ENCODE measurements around the gene DR1. TPM values are rescaled to one million over a fixed set of nuclear protein-coding genes. Genes with fewer than 3 reads are reported as not detected.
"Not testable (repeated sequence)": the region's sequence is repeated elsewhere in the genome, so short reads cannot be mapped to it uniquely, and the experiment has no call there.

The DR1 gene
- total and polyA plus RNA-seq, 2 of the 13 experiments (the other 11 are each of a cell fraction or from before 2014, with no cell fraction given): 17.8 to 42.3 TPM

DNA sequence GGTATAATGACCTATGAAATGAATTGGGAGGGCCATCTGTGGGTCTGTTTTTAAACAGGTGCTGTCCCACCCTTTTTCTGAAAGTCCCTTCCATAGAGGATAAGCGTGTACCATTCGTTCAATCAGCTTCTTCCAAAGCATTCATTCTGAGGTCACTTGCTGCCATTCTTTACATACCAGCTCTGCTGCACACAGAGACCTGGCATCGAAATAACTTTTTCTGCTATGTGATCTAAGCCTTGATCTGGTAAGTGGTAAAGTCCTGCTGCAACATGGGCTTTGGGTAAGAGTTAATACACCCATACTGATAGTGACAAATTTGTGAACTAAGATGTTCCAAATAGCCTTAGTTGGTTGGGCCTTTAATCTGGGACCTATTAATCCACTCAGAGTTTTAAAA lies 38.9 kb downstream of the DR1 start (continued):
- no peak for TF ChIP-seq ZBTB2 (CRISPR knock-in tag; IDR thresholded peaks at IDR 0.05; ENCODE audit: low read depth)
- TF ChIP-seq IRF2 (CRISPR knock-in tag; IDR thresholded peaks at IDR 0.05): no peak

GRCh38 chr1:93386268-93386667 lies 40.6 kb downstream of the DR1 start:
- POLR2A ChIA-PET; BruUV-seq (replicated peaks); H3K4me1 ChIP-seq (ENCODE audit: insufficient read depth, low read length); H3K4me3 ChIP-seq (replicated peaks in 1 of 3; ENCODE audit: insufficient read depth in 1 of 3, low read depth in 2 of 3, low read length in 3 of 3); H3K79me2 ChIP-seq (ENCODE audit: insufficient read depth, low read length); H3K4me2 ChIP-seq (ENCODE audit: low read depth, low read length); DNase-seq (ENCODE audit: low spot score); CTCF ChIA-PET (ENCODE audit: low intra/inter-chr PET ratio, low total read pairs); H3K27me3 ChIP-seq (ENCODE audit: control insufficient read depth in 1 of 2, insufficient read depth in 2 of 2, low read length in 2 of 2); H4K20me1 ChIP-seq (ENCODE audit: insufficient read depth, low read length); FAIRE-seq; H3K27ac ChIP-seq (ENCODE audit: extremely low read length, insufficient read depth, low read length); intact Hi-C loops (cut with micrococcal nuclease; ENCODE audit: unreplicated experiment); H3K9ac ChIP-seq (ENCODE audit: insufficient read depth, low read depth, low read length); H2AFZ ChIP-seq (ENCODE audit: low read length); H3K36me3 ChIP-seq (replicated peaks in 1 of 2; ENCODE audit: control insufficient read depth in 1 of 2, insufficient read depth in 2 of 2, low read length in 2 of 2); ATAC-seq; in situ Hi-C loops (cut with HindIII; ENCODE audit: extremely low pct_ligation_motif_present, low pct_unique_long_range_greater_than_20kb): not testable (repeated sequence)
- TF ChIP-seq ZNF761 (CRISPR knock-in tag; conservative IDR thresholded peaks at IDR 0.05) (peak; percentile 100), ZNF280D (CRISPR knock-in tag; IDR thresholded peaks at IDR 0.05) (peak; percentile 50; the same call in 1 of the 2 replicates)
- H3K9me3 ChIP-seq (ENCODE audit: low read length): peaks cover 23% of the 10 kb centered on the region
- 43% methylated on average over 5 of the region's 7 CpGs for WGBS (ENCODE audit: low lambda C conversion rate)

Measured in HepG2 (cell line).